LNCaP clone FGC (cell line): ENCODE measurements around the gene FLNA.
"Not testable (repeated sequence)": the region's sequence is repeated elsewhere in the genome, so short reads cannot be mapped to it uniquely, and the experiment has no call there.

ENCODE experiments used
- DNase-seq: peaks from one replicate; pipeline ENCODE4 v3.0.0-alpha.2; 2011; ENCODE audit warnings: low read depth
- H3K4me3 ChIP-seq: 2 replicates; pipeline ENCODE4 v1.5.1; 2011; ENCODE audit warnings: mild to moderate bottlenecking, low read depth, low read length, control low read depth
- CTCF ChIP-seq: IDR thresholded peaks from 2 replicates; pipeline ENCODE4 v1.5.1; 2012; ENCODE audit warnings: mild to moderate bottlenecking; ENCODE audit not compliant: control insufficient read depth, insufficient read depth; ENCODE audit errors: extremely low read depth

Gene FLNA

GRCh38 chrX:154403192-154403591 is 28.8 kb upstream of the FLNA start:
- H3K4me3 ChIP-seq, result no peak overlapping the region
- DNase-seq, result no peak
- no peak for TF ChIP-seq CTCF

DNA sequence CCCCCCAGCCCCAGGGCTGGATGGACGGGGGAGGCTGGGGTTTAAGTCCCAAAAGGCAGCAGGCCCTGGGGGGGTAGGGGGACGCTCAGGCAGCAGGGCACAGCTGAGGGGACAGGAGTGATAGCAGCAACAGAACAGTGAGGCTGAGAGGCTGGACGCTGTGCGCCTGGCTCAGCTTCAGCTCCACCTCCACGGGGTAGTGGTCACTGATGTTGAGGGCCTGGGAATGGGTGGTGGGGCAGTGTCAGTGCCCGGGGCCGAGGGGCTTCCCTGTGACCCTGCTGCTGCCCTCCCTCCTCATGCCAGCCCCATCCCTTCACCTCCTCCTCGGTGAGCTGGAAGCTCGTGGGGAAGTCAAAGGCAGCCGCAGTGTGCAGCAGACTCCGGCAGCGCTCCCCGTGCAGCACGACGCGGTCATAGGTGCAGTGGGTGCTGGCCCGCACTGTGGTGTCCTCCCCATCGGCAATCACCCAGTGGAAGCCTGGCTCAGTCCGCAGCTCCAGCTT is 28.2 kb upstream of the FLNA start:
- H3K4me3 ChIP-seq, result no peak overlapping the region
- TF ChIP-seq CTCF, result no peak
- no peak for DNase-seq

GRCh38 chrX:154401918-154402621 is 27.6 kb upstream of the FLNA start:
- no peak for TF ChIP-seq CTCF
- no peak overlapping the region for H3K4me3 ChIP-seq
- no peak for DNase-seq

GRCh38 chrX:154401045-154401799 is 26.8 kb upstream of the FLNA start:
- H3K4me3 ChIP-seq, result no peak overlapping the region
- no peak for TF ChIP-seq CTCF
- DNase-seq, result no peak

GRCh38 chrX:154400369-154400817 is 26.0 kb upstream of the FLNA start:
- DNase-seq, H3K4me3 ChIP-seq: not testable (repeated sequence)

GRCh38 chrX:154399527-154400368 is 25.3 kb upstream of the FLNA start:
- no peak for TF ChIP-seq CTCF
- DNase-seq, result no peak
- peak overlapping the region; percentile 87 for H3K4me3 ChIP-seq
